ENCODE measurements around the gene APLNR.

APLNR gene

DNA sequence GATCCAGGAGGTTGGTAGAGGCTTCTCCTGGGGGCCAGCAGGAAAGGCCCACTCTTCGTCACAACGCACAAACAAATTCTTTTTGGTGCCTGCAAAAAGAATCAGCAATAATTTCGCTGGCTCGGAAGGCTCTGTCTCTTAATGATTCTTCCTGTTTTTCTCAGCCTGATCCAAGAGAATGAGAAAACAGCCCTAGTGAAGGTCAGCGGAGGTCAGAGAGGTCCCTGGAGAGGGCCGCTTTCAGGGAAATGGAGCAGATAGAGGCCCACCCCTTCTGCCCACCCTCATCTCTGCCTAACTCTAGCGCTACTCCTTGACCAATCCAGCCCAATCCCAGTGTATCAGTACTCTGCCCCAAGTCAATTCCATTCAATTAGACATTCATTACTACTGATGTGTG is 36.1 kb downstream of the APLNR start:
- Histone ChIP-seq H3K4me3 (ENCODE audit: low read depth in 1 of 2, low read length in 1 of 2) (no peak overlapping the region), H3K9me3 (no peaks in the 10 kb centered on the region), H3K27me3 (peaks cover 19% of the 10 kb centered on the region), H3K27ac (no peak overlapping the region), H3K4me1 (ENCODE audit: control insufficient read depth in 1 of 2, insufficient read depth in 1 of 2, low read depth in 1 of 2, low read length in 1 of 2) (no peaks in the 10 kb centered on the region), H3K36me3 (no peaks in the 10 kb centered on the region)
- TF ChIP-seq, protein P1, sequence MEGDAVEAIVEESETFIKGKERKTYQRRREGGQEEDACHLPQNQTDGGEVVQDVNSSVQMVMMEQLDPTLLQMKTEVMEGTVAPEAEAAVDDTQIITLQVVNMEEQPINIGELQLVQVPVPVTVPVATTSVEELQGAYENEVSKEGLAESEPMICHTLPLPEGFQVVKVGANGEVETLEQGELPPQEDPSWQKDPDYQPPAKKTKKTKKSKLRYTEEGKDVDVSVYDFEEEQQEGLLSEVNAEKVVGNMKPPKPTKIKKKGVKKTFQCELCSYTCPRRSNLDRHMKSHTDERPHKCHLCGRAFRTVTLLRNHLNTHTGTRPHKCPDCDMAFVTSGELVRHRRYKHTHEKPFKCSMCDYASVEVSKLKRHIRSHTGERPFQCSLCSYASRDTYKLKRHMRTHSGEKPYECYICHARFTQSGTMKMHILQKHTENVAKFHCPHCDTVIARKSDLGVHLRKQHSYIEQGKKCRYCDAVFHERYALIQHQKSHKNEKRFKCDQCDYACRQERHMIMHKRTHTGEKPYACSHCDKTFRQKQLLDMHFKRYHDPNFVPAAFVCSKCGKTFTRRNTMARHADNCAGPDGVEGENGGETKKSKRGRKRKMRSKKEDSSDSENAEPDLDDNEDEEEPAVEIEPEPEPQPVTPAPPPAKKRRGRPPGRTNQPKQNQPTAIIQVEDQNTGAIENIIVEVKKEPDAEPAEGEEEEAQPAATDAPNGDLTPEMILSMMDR (IDR thresholded peaks at IDR 0.05): no peak

DNA sequence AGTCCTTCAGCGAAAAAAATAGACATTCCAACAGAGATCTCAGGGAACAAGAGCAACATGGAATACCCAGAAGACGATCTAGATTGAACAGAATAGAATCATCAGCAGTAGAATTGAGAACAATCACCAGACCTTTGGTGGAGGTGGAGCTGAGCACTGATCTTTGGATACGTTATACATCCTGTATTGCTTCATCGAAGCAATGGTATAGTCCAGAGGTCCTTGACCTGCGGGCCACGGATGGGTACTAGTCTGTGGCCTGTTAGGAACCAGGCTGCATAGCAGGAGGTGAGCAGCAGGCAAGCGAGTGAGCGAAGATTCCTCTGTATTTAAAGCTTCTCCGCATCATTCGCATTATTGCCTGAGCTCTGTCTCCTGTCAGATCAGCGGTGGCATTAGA is 37.7 kb downstream of the APLNR start:
- no peak overlapping the region for H3K4me3 ChIP-seq (ENCODE audit: low read depth in 1 of 2, low read length in 1 of 2)
- TF ChIP-seq, protein P1 (IDR thresholded peaks at IDR 0.05): no peak
- no peaks in the 10 kb centered on the region for H3K4me1 ChIP-seq (ENCODE audit: control insufficient read depth in 1 of 2, insufficient read depth in 1 of 2, low read depth in 1 of 2, low read length in 1 of 2)
- H3K36me3 ChIP-seq: no peaks in the 10 kb centered on the region
- H3K27ac ChIP-seq: no peak overlapping the region
- no peaks in the 10 kb centered on the region for H3K9me3 ChIP-seq
- H3K27me3 ChIP-seq: peaks cover 17% of the 10 kb centered on the region

DNA sequence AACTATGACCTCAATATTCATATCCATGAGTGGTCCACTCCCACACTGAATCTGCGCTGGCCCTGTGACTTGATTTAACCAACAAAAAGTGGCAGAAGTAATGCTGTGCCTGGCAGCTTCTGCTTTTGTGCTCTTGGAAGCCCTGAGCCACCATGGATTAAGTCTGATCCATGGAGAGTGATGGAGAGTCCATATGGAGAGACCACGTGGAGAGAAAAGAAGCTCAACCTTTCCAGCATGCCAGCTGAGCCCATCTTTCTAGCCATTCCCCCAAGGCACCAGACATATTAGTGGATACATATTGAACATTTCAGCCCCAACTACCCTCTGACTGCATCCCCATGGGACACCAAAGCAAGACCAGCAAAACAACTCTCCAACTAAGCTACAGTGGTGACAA is 39.3 kb downstream of the APLNR start:
- Histone ChIP-seq H3K27ac (no peak overlapping the region), H3K36me3 (no peaks in the 10 kb centered on the region), H3K4me1 (ENCODE audit: control insufficient read depth in 1 of 2, insufficient read depth in 1 of 2, low read depth in 1 of 2, low read length in 1 of 2) (no peaks in the 10 kb centered on the region), H3K4me3 (ENCODE audit: low read depth in 1 of 2, low read length in 1 of 2) (no peak overlapping the region), H3K9me3 (no peaks in the 10 kb centered on the region), H3K27me3 (peaks cover 17% of the 10 kb centered on the region)
- TF ChIP-seq, protein P1 (IDR thresholded peaks at IDR 0.05): no peak

DNA sequence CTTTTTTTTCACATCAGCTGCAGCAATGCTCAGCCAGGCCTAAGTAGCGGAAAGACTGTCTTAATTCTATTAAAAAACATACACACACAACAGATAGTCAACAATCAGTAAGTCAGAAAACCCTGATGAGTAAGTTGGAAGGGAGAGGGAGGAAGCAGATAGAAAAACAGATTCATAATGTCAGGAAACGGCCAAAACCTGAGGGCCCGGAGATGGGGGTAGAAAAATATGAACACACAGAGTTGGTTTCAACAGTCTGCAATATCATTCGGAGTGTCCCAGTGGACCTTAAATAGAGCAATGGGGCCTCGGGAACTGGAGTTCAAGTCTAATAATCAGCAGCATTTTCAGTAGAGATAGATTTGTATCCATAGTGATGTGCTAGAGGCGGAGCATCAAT is 40.5 kb downstream of the APLNR start:
- H3K4me3 ChIP-seq (ENCODE audit: low read depth in 1 of 2, low read length in 1 of 2): no peak overlapping the region
- H3K9me3 ChIP-seq: no peaks in the 10 kb centered on the region
- no peaks in the 10 kb centered on the region for H3K36me3 ChIP-seq
- H3K27ac ChIP-seq: no peak overlapping the region
- TF ChIP-seq, protein P1 (IDR thresholded peaks at IDR 0.05): no peak
- peaks cover 10% of the 10 kb centered on the region for H3K27me3 ChIP-seq
- H3K4me1 ChIP-seq (ENCODE audit: control insufficient read depth in 1 of 2, insufficient read depth in 1 of 2, low read depth in 1 of 2, low read length in 1 of 2): no peaks in the 10 kb centered on the region

DNA sequence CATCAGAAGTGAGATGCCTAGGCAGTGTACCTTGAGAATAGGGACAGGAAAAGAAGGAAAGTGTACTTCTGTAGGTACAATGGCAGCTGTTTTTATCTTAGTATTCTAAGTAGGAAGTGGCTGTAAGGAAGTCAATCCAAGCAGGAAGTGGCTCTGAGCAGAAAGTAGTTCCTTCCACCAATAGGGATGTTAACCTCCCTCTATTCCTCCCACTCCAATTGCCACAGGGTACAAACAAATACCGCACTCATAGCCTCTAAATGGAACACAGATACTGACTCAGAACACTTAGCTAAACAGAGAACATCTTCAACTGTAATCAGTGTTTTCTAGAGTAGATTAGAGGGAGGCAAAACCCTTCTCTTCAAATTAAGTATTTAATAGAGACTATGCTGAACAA is 44.7 kb downstream of the APLNR start:
- H3K27ac ChIP-seq: no peak overlapping the region
- H3K36me3 ChIP-seq: no peaks in the 10 kb centered on the region
- no peaks in the 10 kb centered on the region for H3K27me3 ChIP-seq
- no peaks in the 10 kb centered on the region for H3K9me3 ChIP-seq
- H3K4me1 ChIP-seq (ENCODE audit: control insufficient read depth in 1 of 2, insufficient read depth in 1 of 2, low read depth in 1 of 2, low read length in 1 of 2): no peaks in the 10 kb centered on the region
- TF ChIP-seq, protein P1 (IDR thresholded peaks at IDR 0.05): no peak
- no peak overlapping the region for H3K4me3 ChIP-seq (ENCODE audit: low read depth in 1 of 2, low read length in 1 of 2)

Measured in neutrophil (primary cell).